GM12801 (cell line): ENCODE results near the gene CSNK2A2.

Experiments
- CTCF ChIP-seq: IDR thresholded peaks from one replicate; pipeline ENCODE4 v1.5.1; 2011; ENCODE audit warnings: control low read depth; ENCODE audit not compliant: insufficient read length; ENCODE audit errors: extremely low read depth

CSNK2A2 gene

DNA sequence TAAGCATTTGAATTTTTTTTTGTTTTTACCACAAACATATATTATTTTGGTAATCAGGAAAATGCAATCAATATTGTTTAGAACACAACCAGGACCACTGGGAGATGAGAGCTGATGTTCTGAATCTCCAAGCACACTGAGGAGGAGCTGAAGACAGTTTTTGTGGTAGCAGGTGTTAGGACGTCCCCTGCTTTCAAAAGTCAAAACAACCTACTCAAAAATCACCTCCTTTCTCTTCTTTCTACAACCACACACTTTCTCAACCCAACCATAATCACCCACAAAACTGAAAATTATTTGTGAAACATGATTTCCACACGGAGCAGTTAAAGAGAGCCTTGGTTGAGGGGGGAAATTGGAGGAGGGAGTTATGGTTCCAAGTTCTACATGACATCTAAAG lies 42.1 kb downstream of the CSNK2A2 start:
- TF ChIP-seq CTCF = no peak

GRCh38 chr16:58154345-58154744 lies 43.6 kb downstream of the CSNK2A2 start:
- no peak for TF ChIP-seq CTCF

DNA sequence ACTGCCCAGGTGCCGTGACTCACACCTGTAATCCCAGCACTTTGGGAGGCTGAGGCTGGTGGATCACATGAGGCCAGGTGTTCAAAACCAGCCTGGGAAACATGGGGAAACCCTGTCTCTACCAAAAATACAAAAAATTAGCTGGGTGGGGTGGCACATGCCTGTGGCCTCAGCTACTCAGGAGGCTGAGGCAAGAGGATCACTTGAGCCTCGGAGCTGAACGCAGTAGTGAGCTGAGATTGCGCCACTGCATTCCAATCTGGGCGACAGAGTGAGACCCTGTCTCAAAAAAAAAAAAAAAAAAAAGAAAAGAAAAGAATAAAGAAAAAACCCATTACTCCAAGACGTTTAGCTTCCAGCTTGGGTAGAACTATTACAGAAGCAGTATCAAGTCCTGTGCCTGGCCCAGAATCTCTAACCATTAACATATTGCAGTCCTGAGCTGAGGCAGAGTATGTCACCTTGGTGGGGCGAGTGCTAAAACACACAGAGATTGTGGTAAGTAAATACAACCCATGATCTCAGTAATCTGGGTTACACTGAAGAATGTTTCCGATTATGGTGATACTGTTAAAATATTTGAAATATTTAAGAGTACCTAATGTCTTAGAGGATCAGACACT lies 45.5 kb downstream of the CSNK2A2 start:
- TF ChIP-seq CTCF = no peak

DNA sequence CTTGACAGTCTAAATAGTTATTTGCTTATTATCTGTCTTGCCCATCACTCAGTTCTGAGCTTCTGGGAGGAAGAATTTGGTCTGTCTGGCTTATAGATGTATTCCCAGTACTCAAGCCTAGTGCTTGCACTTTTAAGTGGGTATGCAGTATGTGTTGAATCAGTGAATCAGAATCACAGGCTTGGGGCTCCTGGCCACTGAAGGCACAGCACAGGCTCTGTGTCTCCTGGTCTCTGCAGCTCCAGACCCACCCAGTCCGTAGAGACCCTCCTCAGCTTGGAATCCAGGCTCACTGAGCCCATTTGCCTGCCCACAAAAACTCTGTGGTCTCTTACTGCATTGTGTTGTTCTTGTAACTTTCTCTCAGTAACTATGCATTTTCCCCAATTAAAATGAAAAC lies 49.4 kb downstream of the CSNK2A2 start:
- TF ChIP-seq CTCF = no peak

DNA sequence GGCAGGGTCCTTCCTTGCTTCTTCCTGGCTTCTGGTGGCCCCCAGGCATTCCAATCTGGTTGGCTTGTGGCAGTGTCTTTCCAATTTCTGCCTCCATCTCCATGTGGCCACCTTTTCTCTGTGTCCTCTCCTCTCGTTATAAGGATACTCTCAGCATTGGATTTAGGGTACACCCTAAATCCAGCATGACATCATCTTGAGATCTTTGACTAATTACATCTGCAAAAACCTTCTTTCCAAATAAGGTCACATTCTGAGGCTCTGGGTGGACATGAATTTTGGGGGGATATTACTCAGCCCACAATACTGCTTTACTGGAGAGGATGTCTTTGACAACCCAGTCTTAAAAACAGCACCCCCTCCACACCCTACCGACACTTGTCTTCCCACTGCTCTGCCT lies 49.8 kb downstream of the CSNK2A2 start:
- TF ChIP-seq CTCF = no peak

GRCh38 chr16:58138852-58139251 lies 59.1 kb downstream of the CSNK2A2 start:
- TF ChIP-seq CTCF = no peak

DNA sequence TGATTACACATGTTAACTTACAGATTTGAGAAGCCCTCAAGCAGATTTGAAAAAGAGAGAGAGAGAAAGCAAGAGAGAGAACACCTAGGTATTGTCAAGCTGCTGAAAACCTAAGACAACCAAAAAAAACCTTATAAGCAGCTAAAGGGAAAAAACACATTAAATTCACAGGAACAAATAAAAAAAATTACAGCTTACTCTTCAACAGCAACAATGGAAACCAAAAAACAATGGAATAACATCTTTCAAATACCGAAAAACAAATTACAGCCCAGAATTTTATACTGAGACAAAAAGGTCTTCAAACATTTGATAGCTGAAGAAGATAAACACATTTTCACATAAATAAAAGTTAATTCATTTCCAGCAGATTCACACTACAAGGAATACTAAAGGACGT lies 60.3 kb downstream of the CSNK2A2 start:
- TF ChIP-seq CTCF = no peak
